Mesenchymal stem cell (in vitro differentiated cells and primary cell): ENCODE results near the gene ITGA4.
A peak's percentile ranks its signal among the peaks of the same experiment; 100 is the strongest.

ENCODE experiments used
- DNase-seq: peaks from one replicate; pipeline ENCODE4 v3.0.0-alpha.2; 2013
- H2AFZ ChIP-seq: one replicate; pipeline ENCODE4 v1.6.1; 2013; ENCODE audit warnings: low read depth, mild to moderate bottlenecking, control low read depth, inconsistent platforms, low read length, moderate library complexity
- H2AK5ac ChIP-seq: 2 replicates; pipeline ENCODE4 v1.6.1; 2013; ENCODE audit warnings: low read length, moderate library complexity, mild to moderate bottlenecking, inconsistent platforms; ENCODE audit not compliant: severe bottlenecking
- H2BK120ac ChIP-seq: one replicate; pipeline ENCODE4 v1.6.1; 2013; ENCODE audit warnings: low read depth, mild to moderate bottlenecking, inconsistent platforms, low read length, moderate library complexity
- H2BK12ac ChIP-seq, 2 experiments: one replicate each; pipeline ENCODE4 v1.6.1; 2013; ENCODE audit warnings: inconsistent platforms in 2 of 2, low read length in 2 of 2, mild to moderate bottlenecking in 2 of 2, moderate library complexity in 2 of 2, control low read depth in 1 of 2
- H2BK15ac ChIP-seq: one replicate; pipeline ENCODE4 v1.6.1; 2013; ENCODE audit warnings: mild to moderate bottlenecking, low read depth, inconsistent platforms; ENCODE audit not compliant: poor library complexity, severe bottlenecking
- H2BK5ac ChIP-seq: 2 replicates; pipeline ENCODE4 v1.6.1; 2013; ENCODE audit warnings: low read depth, mild to moderate bottlenecking, low read length, control low read depth, inconsistent platforms; ENCODE audit not compliant: poor library complexity, severe bottlenecking
- H3K14ac ChIP-seq, 2 experiments: one replicate each; pipeline ENCODE4 v1.6.1; 2013; ENCODE audit warnings: inconsistent platforms in 2 of 2, low read length in 2 of 2, control low read depth in 1 of 2, mild to moderate bottlenecking in 1 of 2, moderate library complexity in 1 of 2
- H3K18ac ChIP-seq, 2 experiments: one replicate each; pipeline ENCODE4 v1.6.1; 2013; ENCODE audit warnings: inconsistent platforms in 2 of 2, low read length in 2 of 2, control low read depth in 1 of 2, low read depth in 1 of 2, mild to moderate bottlenecking in 1 of 2
- H3K23ac ChIP-seq, 2 experiments: one replicate each; pipeline ENCODE4 v1.6.1; 2013; ENCODE audit warnings: inconsistent platforms in 2 of 2, low read length in 2 of 2, mild to moderate bottlenecking in 2 of 2, moderate library complexity in 2 of 2, control low read depth in 1 of 2
- H3K27ac ChIP-seq: 2 replicates; pipeline ENCODE4 v1.5.1; 2013; ENCODE audit warnings: mild to moderate bottlenecking, moderate library complexity, low read length, control low read depth, inconsistent platforms; ENCODE audit not compliant: poor library complexity, severe bottlenecking
- H3K27me3 ChIP-seq, 2 experiments: 2 replicates each; pipeline versions ENCODE4 v1.6.1 to v1.7.0; 2013; ENCODE audit warnings: low read length in 2 of 2, mild to moderate bottlenecking in 2 of 2, moderate library complexity in 2 of 2, control low read depth in 1 of 2, inconsistent platforms in 1 of 2; ENCODE audit not compliant: control insufficient read depth in 1 of 2, insufficient read depth in 1 of 2
- H3K36me3 ChIP-seq, 2 experiments: 2 replicates each; pipeline versions ENCODE4 v1.6.1 to v1.7.0; 2013; ENCODE audit warnings: low read length in 2 of 2, control low read depth in 1 of 2, inconsistent platforms in 1 of 2, low read depth in 1 of 2, mild to moderate bottlenecking in 1 of 2; ENCODE audit not compliant: insufficient read depth in 2 of 2, control insufficient read depth in 1 of 2
- H3K4ac ChIP-seq, 2 experiments: one replicate each; pipeline ENCODE4 v1.6.1; 2013; ENCODE audit warnings: inconsistent platforms in 2 of 2, low read length in 2 of 2, mild to moderate bottlenecking in 2 of 2, moderate library complexity in 2 of 2, control low read depth in 1 of 2, low read depth in 1 of 2
- H3K4me1 ChIP-seq: 2 replicates; pipeline ENCODE4 v1.6.1; 2013; ENCODE audit warnings: low read depth, low read length, control low read depth; ENCODE audit not compliant: control insufficient read depth, insufficient read depth
- H3K4me2 ChIP-seq: 2 replicates; pipeline ENCODE4 v1.6.1; 2013; ENCODE audit warnings: low read length, mild to moderate bottlenecking, inconsistent platforms; ENCODE audit not compliant: poor library complexity, severe bottlenecking
- H3K4me3 ChIP-seq, 2 experiments: 2 replicates each; pipeline versions ENCODE4 v1.5.1 to v1.7.0; 2013; ENCODE audit warnings: low read length in 2 of 2, mild to moderate bottlenecking in 2 of 2, control low read depth in 1 of 2, low read depth in 1 of 2; ENCODE audit not compliant: insufficient read depth in 1 of 2
- H3K79me1 ChIP-seq: replicated peaks from 2 replicates; pipeline ENCODE4 v1.6.1; 2013; ENCODE audit warnings: mild to moderate bottlenecking, control low read depth, low read length, inconsistent platforms; ENCODE audit not compliant: poor library complexity, severe bottlenecking
- H3K9ac ChIP-seq: 2 replicates; pipeline ENCODE4 v1.7.0; 2013; ENCODE audit warnings: mild to moderate bottlenecking, low read length, moderate library complexity
- H3K9me3 ChIP-seq: 2 replicates; pipeline ENCODE4 v1.7.0; 2013; ENCODE audit warnings: mild to moderate bottlenecking, low read length; ENCODE audit not compliant: control insufficient read depth
- H4K8ac ChIP-seq: one replicate; pipeline ENCODE4 v1.6.1; 2013; ENCODE audit warnings: inconsistent platforms, mild to moderate bottlenecking, low read length, moderate library complexity
- H4K91ac ChIP-seq: one replicate; pipeline ENCODE4 v1.6.1; 2013; ENCODE audit warnings: mild to moderate bottlenecking, low read length, inconsistent platforms
- WGBS: methylation state at CpG from one replicate; pipeline ENCODE4 v1.1.7; 2013; ENCODE audit warnings: mixed read lengths; 5-methylcytosine and 5-hydroxymethylcytosine counted together

The ITGA4 gene

DNA sequence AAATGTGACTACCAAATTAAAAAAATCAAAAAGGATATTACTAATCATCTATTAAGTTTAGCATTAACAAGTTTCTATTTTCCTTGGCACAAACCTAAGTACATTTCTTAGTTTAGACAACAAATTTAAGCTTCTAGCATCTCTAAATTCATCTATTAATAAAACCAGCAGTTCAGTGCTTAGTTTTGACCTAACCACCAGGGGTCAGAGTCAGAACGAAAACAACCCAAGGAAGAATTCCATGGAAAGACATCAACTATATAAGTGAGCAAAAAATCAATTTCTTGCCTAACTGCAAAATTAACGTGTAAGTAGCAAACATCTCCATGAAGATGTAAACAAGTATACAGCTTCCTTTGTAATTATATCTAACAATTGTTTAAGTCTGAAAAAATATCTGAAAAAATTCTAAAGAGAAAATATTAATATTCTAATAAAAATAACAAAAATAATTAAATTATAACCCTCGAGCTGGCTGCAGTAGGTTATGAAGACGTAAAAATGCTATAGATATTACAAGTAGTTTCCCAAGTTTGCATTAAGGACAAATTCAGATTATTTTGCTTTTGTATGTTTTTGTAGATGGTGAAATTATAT, 116.1 kb downstream of the ITGA4 start:
- Histone ChIP-seq H3K27ac (no peak overlapping the region), H3K4me2 (no peak overlapping the region), H2BK5ac (no peak overlapping the region), H2AFZ (no peak overlapping the region), H3K9ac (no peak overlapping the region), H3K4me1 (peaks cover 2% of the 10 kb centered on the region), H3K14ac (no peak overlapping the region), H2AK5ac (no peak overlapping the region), H3K18ac (no peak overlapping the region), H2BK15ac (no peak overlapping the region), H3K27me3 (peaks cover 3 to 15% of the 10 kb centered on the region in 2 experiments), H3K4ac (no peak overlapping the region), H2BK120ac (no peak overlapping the region), H3K23ac (no peak overlapping the region), H3K79me1 (no peaks in the 10 kb centered on the region), H3K36me3 (no peaks in the 10 kb centered on the region), H3K9me3 (no peaks in the 10 kb centered on the region), H3K4me3 (no peak overlapping the region), H4K8ac (no peak overlapping the region), H4K91ac (no peak overlapping the region), H2BK12ac (no peak overlapping the region)
- WGBS = 0% methylated on average over 1 of the region's 4 CpGs
- peak; percentile 41 for DNase-seq

DNA sequence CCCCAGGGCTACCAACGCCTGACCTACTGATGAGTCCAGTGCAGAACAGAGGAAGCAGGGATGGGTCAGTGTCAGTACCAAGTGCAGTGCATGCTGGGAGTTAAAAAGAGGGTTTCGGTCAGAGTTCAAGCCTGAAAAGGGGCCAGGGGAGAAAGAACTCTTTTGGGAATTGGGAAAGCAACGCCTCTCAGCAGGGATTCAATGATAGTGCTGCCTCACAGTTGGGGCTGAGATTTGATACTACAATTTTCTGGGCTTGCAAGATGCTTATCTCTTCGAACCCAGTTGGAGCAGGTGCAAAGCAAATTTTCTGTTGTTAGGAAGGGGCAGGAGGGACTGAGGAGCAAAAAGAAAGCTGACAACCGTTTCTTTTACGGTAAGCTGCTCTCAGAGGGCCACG, 117.1 kb downstream of the ITGA4 start:
- no peaks in the 10 kb centered on the region for H3K9me3 ChIP-seq
- H3K4me1 ChIP-seq = peaks cover 2% of the 10 kb centered on the region
- H4K8ac ChIP-seq = no peak overlapping the region
- no peak overlapping the region for H2BK5ac ChIP-seq
- H3K9ac ChIP-seq = no peak overlapping the region
- H2BK120ac ChIP-seq = no peak overlapping the region
- no peak overlapping the region for H3K14ac ChIP-seq
- DNase-seq = no peak
- H2AK5ac ChIP-seq = no peak overlapping the region
- WGBS = 59% methylated on average over 7 of the region's 7 CpGs
- peaks cover 3 to 15% of the 10 kb centered on the region in 2 experiments for H3K27me3 ChIP-seq
- no peak overlapping the region for H2AFZ ChIP-seq
- no peak overlapping the region for H3K4ac ChIP-seq
- H3K18ac ChIP-seq = no peak overlapping the region
- no peak overlapping the region for H3K4me2 ChIP-seq
- no peak overlapping the region for H2BK15ac ChIP-seq
- no peaks in the 10 kb centered on the region for H3K36me3 ChIP-seq
- no peaks in the 10 kb centered on the region for H3K79me1 ChIP-seq
- H3K23ac ChIP-seq = no peak overlapping the region
- H3K27ac ChIP-seq = no peak overlapping the region
- H4K91ac ChIP-seq = no peak overlapping the region
- no peak overlapping the region for H3K4me3 ChIP-seq
- H2BK12ac ChIP-seq = no peak overlapping the region

DNA sequence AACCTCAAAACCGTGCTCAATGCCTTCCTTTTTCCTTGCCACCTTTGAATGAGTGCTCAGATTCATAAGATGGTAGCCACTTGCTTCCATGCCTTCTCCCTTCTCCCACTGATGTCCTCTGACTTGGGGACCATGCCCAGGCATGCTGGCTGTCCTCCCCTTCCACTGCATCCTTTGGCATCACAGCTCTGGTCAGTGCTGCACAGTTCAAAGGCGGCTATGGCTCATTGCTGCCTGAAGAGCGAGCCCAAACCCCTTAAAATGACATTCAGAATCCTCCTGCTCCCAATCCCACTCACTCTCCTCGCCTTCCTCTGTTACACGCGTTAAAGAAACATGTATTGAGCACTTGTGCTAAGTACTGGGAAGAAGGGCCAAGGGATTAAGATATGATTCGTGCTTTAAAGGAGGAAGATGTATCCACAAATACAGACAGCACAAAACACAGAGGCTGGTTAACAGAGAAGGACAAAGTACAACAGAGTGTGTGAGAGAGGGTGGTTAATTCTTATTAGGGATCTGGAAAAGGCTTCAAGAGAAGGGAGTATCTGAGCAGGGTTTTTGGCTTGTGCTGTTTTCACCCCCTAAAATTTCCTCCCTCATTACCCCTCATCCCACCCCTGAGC, 118.0 kb downstream of the ITGA4 start:
- H2AFZ ChIP-seq = no peak overlapping the region
- H3K27me3 ChIP-seq = peaks cover 3 to 15% of the 10 kb centered on the region in 2 experiments
- peak overlapping the region in 1 of 2 experiments; percentile 31 for H3K14ac ChIP-seq
- no peak overlapping the region for H3K23ac ChIP-seq
- H4K8ac ChIP-seq = peak overlapping the region; percentile 48
- H3K4ac ChIP-seq = no peak overlapping the region
- H3K9ac ChIP-seq = no peak overlapping the region
- no peak overlapping the region for H2BK12ac ChIP-seq
- DNase-seq = no peak
- no peak overlapping the region for H3K18ac ChIP-seq
- no peak overlapping the region for H2BK15ac ChIP-seq
- H3K4me3 ChIP-seq = no peak overlapping the region
- no peak overlapping the region for H4K91ac ChIP-seq
- H2AK5ac ChIP-seq = no peak overlapping the region
- H3K36me3 ChIP-seq = no peaks in the 10 kb centered on the region
- H3K4me2 ChIP-seq = no peak overlapping the region
- no peak overlapping the region for H2BK120ac ChIP-seq
- 83% methylated on average over 6 of the region's 7 CpGs for WGBS
- peaks cover 2% of the 10 kb centered on the region for H3K4me1 ChIP-seq
- no peak overlapping the region for H3K27ac ChIP-seq
- H2BK5ac ChIP-seq = no peak overlapping the region
- no peaks in the 10 kb centered on the region for H3K9me3 ChIP-seq
- no peaks in the 10 kb centered on the region for H3K79me1 ChIP-seq

DNA sequence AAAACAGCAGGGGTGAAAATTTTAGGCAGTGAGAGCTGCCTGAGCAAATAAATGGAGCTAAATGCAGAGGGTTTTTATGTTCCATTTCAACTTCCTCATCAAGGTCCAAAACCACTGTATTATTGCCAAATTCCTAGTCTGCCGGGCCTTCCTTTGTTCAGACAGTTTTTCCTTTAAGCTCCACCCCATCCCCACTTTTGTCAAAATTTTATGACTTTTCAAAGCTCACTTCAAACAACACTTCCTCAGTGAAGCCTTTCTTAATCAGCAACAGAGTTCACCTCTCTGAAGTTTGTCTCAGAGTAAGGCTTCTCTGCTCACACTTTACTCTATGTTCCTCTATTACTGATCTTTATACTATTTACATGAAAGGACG, 118.5 kb downstream of the ITGA4 start:
- Histone ChIP-seq H2BK15ac (no peak overlapping the region), H3K27me3 (peaks cover 3 to 15% of the 10 kb centered on the region in 2 experiments), H3K4me2 (no peak overlapping the region), H2AK5ac (no peak overlapping the region), H3K4ac (no peak overlapping the region), H4K8ac (no peak overlapping the region), H3K4me1 (peaks cover 2% of the 10 kb centered on the region), H4K91ac (no peak overlapping the region), H3K23ac (no peak overlapping the region), H2BK12ac (no peak overlapping the region), H3K36me3 (no peaks in the 10 kb centered on the region), H3K14ac (no peak overlapping the region), H2AFZ (no peak overlapping the region), H3K9me3 (no peaks in the 10 kb centered on the region), H3K18ac (no peak overlapping the region), H3K79me1 (no peaks in the 10 kb centered on the region), H2BK5ac (no peak overlapping the region), H3K9ac (no peak overlapping the region), H3K27ac (no peak overlapping the region), H2BK120ac (no peak overlapping the region), H3K4me3 (no peak overlapping the region)
- 88% methylated on average over 1 of the region's 2 CpGs for WGBS
- no peak for DNase-seq
